Measurements from ENCODE around the gene MED17.
"Not testable (repeated sequence)": the region's sequence is repeated elsewhere in the genome, so short reads cannot be mapped to it uniquely, and the experiment has no call there.

The MED17 gene

GRCh38 chr11:93784145-93784934 is at the start of gene MED17:
Gene MED17 (plus strand): TSS chr11:93784282. CDS start chr11:93784514, 232 bp downstream.
- peak; percentile 61 for DNase-seq

- no peak for DNase-seq
These were observed 49.5 kb upstream of the MED17 start for GRCh38 chr11:93734427-93735222.

- no peak for DNase-seq
These were observed 48.5 kb upstream of the MED17 start for GRCh38 chr11:93735627-93736026.

GRCh38 chr11:93736129-93736528 is 48.0 kb upstream of the MED17 start:
- no peak for DNase-seq

GRCh38 chr11:93737904-93738612 is 46.0 kb upstream of the MED17 start:
- no peak for DNase-seq

- DNase-seq = no peak
These were observed 45.4 kb upstream of the MED17 start for GRCh38 chr11:93738647-93739081.

- no peak for DNase-seq
These were observed 43.9 kb upstream of the MED17 start for GRCh38 chr11:93740031-93740729.

- peak; percentile 5 for DNase-seq
These were observed 43.4 kb upstream of the MED17 start for GRCh38 chr11:93740730-93741093.

GRCh38 chr11:93741094-93741881 is 42.8 kb upstream of the MED17 start, which contains the start of the genes C11orf54 and TAF1D:
Gene C11orf54 (plus strand): TSS chr11:93741672. CDS start chr11:93747394, 5,722 bp downstream.
Gene TAF1D (minus strand): TSS chr11:93741495. CDS start chr11:93739304, 2,191 bp downstream.
- DNase-seq = peak; percentile 77

GRCh38 chr11:93741882-93742226 is 42.2 kb upstream of the MED17 start:
- no peak for DNase-seq

GRCh38 chr11:93743291-93743690 is 40.8 kb upstream of the MED17 start:
- DNase-seq = no peak

GRCh38 chr11:93744669-93745004 is 39.4 kb upstream of the MED17 start:
- no peak for DNase-seq

GRCh38 chr11:93745005-93745755 is 38.9 kb upstream of the MED17 start:
- DNase-seq = not testable (repeated sequence)

GRCh38 chr11:93746101-93746500 is 38.0 kb upstream of the MED17 start:
- no peak for DNase-seq

- DNase-seq = no peak
These were observed 37.0 kb upstream of the MED17 start for GRCh38 chr11:93747122-93747521.

- no peak for DNase-seq
These were observed 33.1 kb upstream of the MED17 start for GRCh38 chr11:93751001-93751400.

- no peak for DNase-seq
These were observed 30.8 kb upstream of the MED17 start for GRCh38 chr11:93753241-93753640.

GRCh38 chr11:93756748-93757147 is 27.3 kb upstream of the MED17 start:
- DNase-seq = no peak

- no peak for DNase-seq
These were observed 26.8 kb upstream of the MED17 start for GRCh38 chr11:93757301-93757700.

- no peak for DNase-seq
These were observed 25.9 kb upstream of the MED17 start for GRCh38 chr11:93757924-93758865.
